HCT116 (cell line): ENCODE measurements around the gene DCDC2. TPM values are rescaled to one million over a fixed set of nuclear protein-coding genes. Genes with fewer than 3 reads are reported as not detected.

Experiments used
- ATAC-seq: fragments of 200-7000 bp; cut with Tn5 transposase; 2 replicates; pipeline ENCODE4 v1.9.1; 2020; ENCODE audit warnings: mild to moderate bottlenecking, moderate library complexity
- BruUV-seq: library from RNA; stranded (reverse); fragments of 400-500 nt; replicated peaks from 2 replicates; lab custom pipeline; 2021; lab: Mats Ljungman, UMichigan
- CTCF ChIA-PET: fragments of 300-600 bp; sonication (Branson Sonifier 250); formaldehyde crosslinking; loops from one replicate; lab custom pipeline; 2021; ENCODE audit warnings: antibody characterized with exemption; lab: Charles Lee
- POLR2A ChIA-PET: fragments of 300-600, 350-600 bp; sonication (Branson Sonifier 250); formaldehyde crosslinking; loops from one replicate; lab custom pipeline; 2021; ENCODE audit warnings: antibody characterized with exemption; lab: Charles Lee
- RAD21 ChIA-PET, 2 experiments: fragments of 300-600 bp; sonication (Branson Sonifier 250); formaldehyde crosslinking; loops; one replicate each; lab custom pipeline; 2023; ENCODE audit warnings: low total read pairs in 2 of 2; ENCODE audit not compliant: uncharacterized antibody in 2 of 2, unreplicated experiment in 2 of 2, low non-redundant PET in 1 of 2; lab: Charles Lee
- DNase-seq: peaks from one replicate; pipeline ENCODE4 v3.0.0-alpha.2; 2010; ENCODE audit warnings: low read depth, low spot score
- H2AFZ ChIP-seq: fragments of 200-600 bp; shearing (Covaris generic), sonication (generic); 2 replicates; pipeline ENCODE4 v1.6.1; 2017; ENCODE audit warnings: low read depth, mixed run types, mixed read lengths, antibody characterized with exemption, low read length; ENCODE audit not compliant: poor library complexity, severe bottlenecking
- H3K27ac ChIP-seq: 2 replicates; pipeline ENCODE4 v1.5.1; 2012; ENCODE audit warnings: low read depth, low read length
- H3K27me3 ChIP-seq: fragments of 200-600 bp; sonication (generic); 2 replicates; pipeline ENCODE4 v1.6.1; 2016; ENCODE audit warnings: mixed run types, low read length, mixed read lengths; ENCODE audit not compliant: insufficient read depth
- H3K36me3 ChIP-seq, 2 experiments: fragments of 200-500 bp in 1 of 2; fragments of 200-600 bp in 1 of 2; sonication (Bioruptor generic) in 1 of 2; sonication (generic) in 1 of 2; 2 replicates each; pipeline versions ENCODE4 v1.5.1 to v1.6.1; 2014 to 2016; ENCODE audit warnings: low read length in 2 of 2, inconsistent platforms in 1 of 2, mixed read lengths in 1 of 2, mixed run types in 1 of 2; ENCODE audit not compliant: insufficient read depth in 2 of 2, control insufficient read depth in 1 of 2
- H3K4me1 ChIP-seq, 2 experiments: fragments of 200-600 bp in 1 of 2; sonication (generic) in 1 of 2; 2 replicates each; pipeline versions ENCODE4 v1.5.1 to v1.6.1; 2012 to 2017; ENCODE audit warnings: low read length in 2 of 2, inconsistent platforms in 1 of 2, mild to moderate bottlenecking in 1 of 2, mixed read lengths in 1 of 2, mixed run types in 1 of 2, moderate library complexity in 1 of 2; ENCODE audit not compliant: insufficient read depth in 2 of 2, control insufficient read depth in 1 of 2
- H3K4me2 ChIP-seq: fragments of 200-600 bp; sonication (generic); 2 replicates; pipeline ENCODE4 v1.6.1; 2017; ENCODE audit warnings: mixed run types, low read length, mixed read lengths
- H3K4me3 ChIP-seq, 2 experiments: fragments of 200-600 bp in 1 of 2; sonication (generic) in 1 of 2; replicated peaks in 1 of 2; 2 replicates each; pipeline ENCODE4 v1.5.1; 2011 to 2016; ENCODE audit warnings: low read length in 2 of 2, control low read depth in 1 of 2, low read depth in 1 of 2, mild to moderate bottlenecking in 1 of 2, mixed read lengths in 1 of 2, mixed run types in 1 of 2
- H3K79me2 ChIP-seq: fragments of 200-600 bp; sonication (generic); 2 replicates; pipeline ENCODE4 v1.6.1; 2017; ENCODE audit warnings: mild to moderate bottlenecking, mixed run types, low read length, moderate library complexity, mixed read lengths; ENCODE audit not compliant: insufficient read depth
- H3K9ac ChIP-seq: fragments of 200-600 bp; sonication (generic); 2 replicates; pipeline ENCODE4 v1.6.1; 2016; ENCODE audit warnings: low read length, mixed read lengths
- H3K9me2 ChIP-seq: fragments of 200-600 bp; sonication (generic), shearing (Covaris generic); 2 replicates; pipeline ENCODE4 v1.6.1; 2017; ENCODE audit warnings: mixed run types, mild to moderate bottlenecking, moderate library complexity; ENCODE audit not compliant: insufficient read depth
- H3K9me3 ChIP-seq, 2 experiments: fragments of 200-500 bp in 1 of 2; fragments of 200-600 bp in 1 of 2; sonication (Bioruptor generic) in 1 of 2; sonication (generic) in 1 of 2; 2 replicates each; pipeline ENCODE4 v1.6.1; 2014 to 2017; ENCODE audit warnings: low read length in 2 of 2, mixed read lengths in 2 of 2, inconsistent platforms in 1 of 2, low read depth in 1 of 2, mild to moderate bottlenecking in 1 of 2, mixed run types in 1 of 2, moderate library complexity in 1 of 2; ENCODE audit not compliant: control insufficient read depth in 1 of 2, insufficient read depth in 1 of 2
- H4K20me1 ChIP-seq: fragments of 200-600 bp; sonication (generic), shearing (Covaris generic); 2 replicates; pipeline ENCODE4 v1.6.1; 2017; ENCODE audit warnings: mixed run types, mild to moderate bottlenecking, moderate library complexity; ENCODE audit not compliant: insufficient read depth
- ATF3 ChIP-seq: IDR thresholded peaks from 2 replicates; pipeline ENCODE4 v1.6.1; 2012
- CEBPB ChIP-seq: IDR thresholded peaks from 2 replicates; pipeline ENCODE4 v1.6.1; 2012; ENCODE audit warnings: low read depth
- CTCF ChIP-seq, 3 experiments: fragments of 200-600 bp in 1 of 3; sonication (generic) in 1 of 3; IDR thresholded peaks in 2 of 3; conservative IDR thresholded peaks in 1 of 3; 2 replicates each; pipeline ENCODE4 v1.5.1; 2012 to 2017; ENCODE audit warnings: low read depth in 2 of 3, low read length in 2 of 3, antibody characterized with exemption in 1 of 3, borderline replicate concordance in 1 of 3, control low read depth in 1 of 3, mild to moderate bottlenecking in 1 of 3, mixed read lengths in 1 of 3, mixed run types in 1 of 3, moderate library complexity in 1 of 3; ENCODE audit not compliant: insufficient read depth in 1 of 3
- ELF1 ChIP-seq: IDR thresholded peaks from 2 replicates; pipeline ENCODE4 v1.6.1; 2012; ENCODE audit warnings: low read depth, borderline replicate concordance
- EZH2phosphoT487 ChIP-seq: fragments of 200-600 bp; IDR thresholded peaks from 2 replicates; pipeline ENCODE4 v1.6.1; 2018; ENCODE audit warnings: antibody characterized with exemption, borderline replicate concordance
- FOSL1 ChIP-seq: IDR thresholded peaks from 2 replicates; pipeline ENCODE4 v1.6.1; 2012; ENCODE audit warnings: low read depth
- MAX ChIP-seq: IDR thresholded peaks from 2 replicates; pipeline ENCODE4 v1.6.1; 2012
- POLR2A ChIP-seq: IDR thresholded peaks from 2 replicates; pipeline ENCODE4 v1.7.0; 2011; ENCODE audit warnings: borderline replicate concordance; ENCODE audit not compliant: insufficient read depth, insufficient read length; ENCODE audit errors: extremely low read depth
- RAD21 ChIP-seq: IDR thresholded peaks from 2 replicates; pipeline ENCODE4 v1.6.1; 2012; ENCODE audit warnings: low read depth, mild to moderate bottlenecking
- REST ChIP-seq: IDR thresholded peaks from 2 replicates; pipeline ENCODE4 v1.6.1; 2012; ENCODE audit warnings: low read depth
- SIN3A ChIP-seq: IDR thresholded peaks from 2 replicates; pipeline ENCODE4 v1.6.1; 2012; ENCODE audit warnings: low read depth
- SP1 ChIP-seq: IDR thresholded peaks from 2 replicates; pipeline ENCODE4 v1.6.1; 2012; ENCODE audit warnings: low read depth
- YY1 ChIP-seq: IDR thresholded peaks from 2 replicates; pipeline ENCODE4 v1.6.1; 2011; ENCODE audit warnings: low read length, low read depth, moderate library complexity, mild to moderate bottlenecking; ENCODE audit not compliant: insufficient replicate concordance; ENCODE audit errors: extremely low read depth
- ZBTB33 ChIP-seq: IDR thresholded peaks from 2 replicates; pipeline ENCODE4 v1.6.1; 2011; ENCODE audit warnings: mild to moderate bottlenecking, low read length, moderate library complexity; ENCODE audit not compliant: insufficient replicate concordance; ENCODE audit errors: extremely low read depth
- intact Hi-C: fragments of 100-400 bp; cut with micrococcal nuclease; formaldehyde crosslinking; loops from 2 replicates; pipeline ENCODE4 v1.10.0; 2022
- total RNA-seq: library from RNA; stranded (reverse); gene quantifications from one replicate; pipeline ENCODE4 v1.2.1, GENCODE V29; 2021; ENCODE audit not compliant: unreplicated experiment

Gene DCDC2
- total RNA-seq, 1 experiment from 2014 or later: 0.17 TPM

- intact Hi-C loops: no loop called here
- H3K9me2 ChIP-seq: no peaks in the 10 kb centered on the region
- no peak for DNase-seq
- no peaks in the 10 kb centered on the region for H3K4me1 ChIP-seq
- no peak overlapping the region for H3K4me3 ChIP-seq
- no peak for TF ChIP-seq FOSL1
- no peak for TF ChIP-seq EZH2phosphoT487
- no peak for TF ChIP-seq ELF1
- no peak for TF ChIP-seq ZBTB33
- no peak for TF ChIP-seq MAX
- no peak for TF ChIP-seq CEBPB
- TF ChIP-seq CTCF (IDR thresholded peaks at IDR 0.05 in 2 of 3, conservative IDR thresholded peaks at IDR 0.05 in 1 of 3; ENCODE audit: borderline replicate concordance in 1 of 3, insufficient read depth in 1 of 3, low read depth in 2 of 3, low read length in 2 of 3): no peak
- no peak for TF ChIP-seq SIN3A
- no peak for TF ChIP-seq YY1
- no peak for TF ChIP-seq SP1
- TF ChIP-seq RAD21: no peak
- TF ChIP-seq ATF3: no peak
- no peak for TF ChIP-seq REST
- TF ChIP-seq POLR2A: no peak
- POLR2A ChIA-PET: no interaction called here
- H3K4me2 ChIP-seq: no peak overlapping the region
- no peaks in the 10 kb centered on the region for H3K27me3 ChIP-seq
- no peaks in the 10 kb centered on the region for H4K20me1 ChIP-seq
- no TSS peak for BruUV-seq
- no peaks in the 10 kb centered on the region for H3K36me3 ChIP-seq
- no peaks in the 10 kb centered on the region for H3K79me2 ChIP-seq
- no peak for ATAC-seq
- RAD21 ChIA-PET: no interaction called here
- no peaks in the 10 kb centered on the region for H3K9me3 ChIP-seq
- no peak overlapping the region for H2AFZ ChIP-seq
- no peak overlapping the region for H3K9ac ChIP-seq
- CTCF ChIA-PET: no interaction called here
- no peak overlapping the region for H3K27ac ChIP-seq
Observed at GRCh38 chr6:24339932-24340331, 17.9 kb downstream of the DCDC2 start.
